Measurements from ENCODE around the gene TMED7.
A peak's percentile ranks its signal among the peaks of the same experiment; 100 is the strongest.
"Not testable (repeated sequence)": the region's sequence is repeated elsewhere in the genome, so short reads cannot be mapped to it uniquely, and the experiment has no call there.

Gene TMED7

GRCh38 chr5:115625579-115626444 lies at the start of gene TMED7:
Gene TMED7 (minus strand): TSS chr5:115626036. CDS start chr5:115625792, 244 bp downstream.
- DNase-seq: peak; percentile 94

DNA sequence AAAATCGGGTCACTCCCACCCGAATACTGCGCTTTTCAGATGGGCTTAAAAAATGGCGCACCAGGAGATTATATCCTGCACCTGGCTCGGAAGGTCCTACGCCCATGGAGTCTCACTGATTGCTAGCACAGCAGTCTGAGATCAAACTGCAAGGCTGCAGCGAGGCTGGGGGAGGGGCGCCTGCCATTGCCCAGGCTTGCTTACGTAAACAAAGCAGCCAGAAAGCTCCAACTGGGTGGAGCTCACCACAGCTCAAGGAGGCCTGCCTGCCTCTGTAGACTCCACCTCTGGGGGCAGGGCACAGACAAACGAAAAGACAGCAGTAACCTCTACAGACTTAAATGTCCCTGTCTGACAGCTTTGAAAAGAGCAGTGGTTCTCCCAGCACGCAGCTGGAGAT lies 48.9 kb upstream of the TMED7 start:
- DNase-seq: not testable (repeated sequence)

GRCh38 chr5:115673596-115673995 lies 47.8 kb upstream of the TMED7 start:
- no peak for DNase-seq

GRCh38 chr5:115671939-115672338 lies 46.1 kb upstream of the TMED7 start:
- DNase-seq: no peak

DNA sequence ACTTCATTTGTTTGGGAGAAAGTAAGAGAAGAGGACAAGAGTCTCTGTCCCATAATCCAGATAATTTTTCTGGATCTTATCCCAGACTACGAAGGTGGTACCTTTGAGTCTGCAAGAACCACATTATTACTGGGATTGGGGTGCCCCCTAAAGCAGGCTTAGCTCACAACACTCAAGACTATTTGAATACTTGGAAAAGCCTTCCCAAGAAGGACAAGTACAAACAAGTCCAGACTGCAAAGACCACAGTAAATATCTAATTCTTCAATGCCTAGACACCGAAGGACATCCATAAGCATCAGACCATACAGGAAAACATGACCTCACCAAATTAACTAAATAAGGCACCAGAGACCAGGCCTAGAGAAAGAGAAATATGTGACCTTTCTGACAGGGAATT lies 40.2 kb upstream of the TMED7 start:
- no peak for DNase-seq

DNA sequence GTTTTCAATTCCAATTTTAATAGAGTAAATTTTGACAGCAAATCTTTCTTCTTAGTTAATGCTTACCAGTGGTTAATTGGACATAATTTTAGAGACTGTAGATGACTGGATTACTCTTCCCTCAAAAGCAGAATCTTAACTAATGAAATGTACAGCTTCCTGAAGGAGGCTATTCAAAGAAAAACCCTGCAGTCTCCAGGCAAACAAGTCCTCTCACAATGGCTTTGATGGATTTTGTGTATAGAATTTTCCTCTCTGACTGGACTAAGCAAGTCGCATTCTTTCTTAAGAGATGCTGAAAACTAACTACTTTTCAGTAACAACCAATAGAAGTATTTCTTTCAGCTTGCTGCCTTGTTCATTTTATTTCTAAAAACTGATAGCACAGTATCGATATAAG lies 35.7 kb upstream of the TMED7 start:
- no peak for DNase-seq

- DNase-seq: no peak
These were observed 35.3 kb upstream of the TMED7 start for GRCh38 chr5:115661101-115661500.

DNA sequence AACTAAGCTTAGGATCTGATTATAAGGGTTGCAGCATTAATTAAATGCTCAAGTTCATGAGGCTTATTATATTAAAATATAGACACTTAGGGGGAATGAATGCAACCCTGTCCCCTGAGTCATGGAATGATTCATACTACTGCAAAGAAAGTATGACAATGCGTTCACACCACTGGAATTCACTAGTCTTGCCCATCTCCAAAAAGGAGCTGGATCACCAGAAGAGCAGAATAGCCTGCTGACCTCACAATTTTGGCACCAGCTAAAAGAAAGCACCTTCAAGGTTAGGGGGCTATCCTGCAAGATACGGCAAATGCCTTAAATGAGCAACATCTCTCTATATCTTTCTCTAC lies 32.0 kb upstream of the TMED7 start:
- no peak for DNase-seq

DNA sequence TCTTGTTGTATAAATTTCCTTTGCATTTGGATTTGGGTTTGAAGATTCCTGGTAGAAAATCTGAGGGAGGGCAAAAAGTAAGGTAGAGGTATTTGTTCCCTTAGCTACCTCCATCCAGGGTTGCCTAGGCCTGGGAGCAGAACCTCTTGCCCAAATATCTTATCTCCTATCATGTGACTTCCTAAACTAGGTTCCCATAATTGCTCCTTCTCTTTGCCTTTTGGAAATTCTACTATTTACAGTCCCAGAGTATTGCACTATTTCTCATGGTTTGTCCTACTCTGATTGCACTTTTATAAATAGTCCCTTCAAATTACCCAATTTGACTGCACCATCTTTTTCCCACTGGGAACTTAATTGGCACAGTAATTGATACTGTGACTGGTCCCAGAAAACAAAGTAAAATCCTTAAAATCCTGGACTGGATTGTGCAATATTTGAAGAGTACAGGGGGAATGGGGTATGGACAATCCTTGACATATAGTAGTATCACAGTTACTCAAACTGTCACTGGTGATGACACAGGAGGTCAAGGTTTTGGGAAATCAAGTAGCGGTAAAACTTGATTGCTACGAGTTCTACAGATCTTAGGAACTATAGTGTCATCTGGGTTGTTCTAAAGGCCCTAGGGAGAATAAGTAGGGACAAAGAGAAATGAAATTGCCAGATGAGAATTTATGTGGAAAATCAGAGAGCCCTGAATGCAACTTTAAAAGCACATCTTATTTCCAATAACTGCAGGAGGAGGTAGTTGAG lies 31.5 kb upstream of the TMED7 start:
- no peak for DNase-seq

DNA sequence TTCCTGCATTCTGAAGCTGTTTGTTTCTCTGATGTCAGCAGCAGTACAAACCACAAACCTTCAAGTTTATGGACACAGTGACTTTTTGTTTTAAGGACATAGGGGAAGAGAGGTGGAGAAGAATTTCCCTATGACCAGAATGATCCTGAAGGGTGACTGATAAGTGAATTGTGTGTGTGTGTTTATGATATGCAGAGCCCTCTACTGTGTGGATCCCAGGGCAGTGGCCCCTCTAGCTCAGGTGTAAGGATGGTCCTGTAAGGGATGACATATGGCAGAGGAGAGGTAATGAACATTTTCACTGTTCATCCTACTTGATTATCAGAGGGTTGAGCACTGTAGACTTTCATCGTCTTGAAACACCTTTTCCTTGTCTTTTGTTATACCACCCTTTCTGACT lies 30.6 kb upstream of the TMED7 start:
- no peak for DNase-seq

DNA sequence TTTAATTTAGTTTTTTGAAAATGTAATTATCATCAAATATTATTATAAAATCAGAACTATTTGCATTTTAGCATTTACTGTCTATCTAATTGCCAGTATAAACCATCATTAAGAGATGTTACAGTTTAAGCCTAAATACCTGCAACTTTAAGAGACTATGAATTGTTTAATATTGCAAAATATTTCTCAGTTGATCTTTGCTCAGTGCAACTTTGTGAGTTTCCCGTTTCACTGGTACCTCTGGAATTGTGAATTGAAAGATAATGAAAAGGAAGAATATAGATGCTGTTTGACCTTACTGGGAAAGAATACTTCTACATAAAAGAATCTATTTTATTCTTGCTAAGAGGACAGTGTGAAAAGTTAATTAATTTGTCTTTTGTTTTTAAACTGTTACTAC lies 30.2 kb upstream of the TMED7 start:
- no peak for DNase-seq

GRCh38 chr5:115649541-115649940 lies 23.7 kb upstream of the TMED7 start:
- DNase-seq: no peak

GRCh38 chr5:115648056-115648455 lies 22.2 kb upstream of the TMED7 start:
- no peak for DNase-seq

- DNase-seq: not testable (repeated sequence)
These were observed 19.6 kb upstream of the TMED7 start for GRCh38 chr5:115645386-115645785.

GRCh38 chr5:115644046-115644445 lies 18.2 kb upstream of the TMED7 start:
- DNase-seq: no peak

DNA sequence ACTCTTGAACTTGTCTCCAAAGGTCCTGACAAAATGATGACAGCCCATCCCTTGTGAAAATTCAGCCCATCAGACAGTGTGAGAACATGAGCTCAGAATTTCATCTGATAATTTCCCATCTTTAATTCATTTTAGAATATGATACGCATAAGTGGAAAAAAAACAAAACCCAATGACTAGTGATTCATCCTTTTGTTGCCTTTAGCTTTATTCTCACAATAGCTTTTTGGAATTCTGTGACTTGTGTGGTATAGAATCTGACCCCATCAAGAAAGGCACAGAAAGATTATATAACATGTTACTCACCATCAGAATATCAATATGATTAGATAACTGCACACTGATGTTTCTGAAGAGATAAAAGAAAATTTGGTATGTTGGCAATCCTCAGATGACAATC lies 16.1 kb upstream of the TMED7 start:
- DNase-seq: no peak

- DNase-seq: no peak
These were observed 14.4 kb upstream of the TMED7 start for GRCh38 chr5:115640274-115640673.

DNA sequence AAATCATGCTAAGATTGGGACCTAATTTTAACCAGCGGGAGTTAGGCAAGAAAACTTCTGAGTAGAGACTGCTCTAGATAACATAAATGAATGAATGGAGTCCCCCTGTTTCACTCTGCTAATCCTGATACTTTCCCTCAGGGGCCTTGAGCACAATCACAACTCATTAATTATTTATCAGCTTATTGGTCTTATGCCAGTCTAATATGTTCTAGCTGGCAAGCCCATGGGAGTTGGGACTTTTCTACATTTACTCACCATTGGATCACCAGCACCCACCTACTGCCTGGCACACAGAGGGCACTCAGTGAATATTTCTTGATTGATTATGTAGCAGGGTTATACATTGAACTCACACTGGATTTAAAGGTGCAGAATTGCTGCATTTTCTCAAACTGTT lies 13.5 kb upstream of the TMED7 start:
- DNase-seq: no peak

- DNase-seq: no peak
These were observed 11.7 kb upstream of the TMED7 start for GRCh38 chr5:115637507-115637906.

DNA sequence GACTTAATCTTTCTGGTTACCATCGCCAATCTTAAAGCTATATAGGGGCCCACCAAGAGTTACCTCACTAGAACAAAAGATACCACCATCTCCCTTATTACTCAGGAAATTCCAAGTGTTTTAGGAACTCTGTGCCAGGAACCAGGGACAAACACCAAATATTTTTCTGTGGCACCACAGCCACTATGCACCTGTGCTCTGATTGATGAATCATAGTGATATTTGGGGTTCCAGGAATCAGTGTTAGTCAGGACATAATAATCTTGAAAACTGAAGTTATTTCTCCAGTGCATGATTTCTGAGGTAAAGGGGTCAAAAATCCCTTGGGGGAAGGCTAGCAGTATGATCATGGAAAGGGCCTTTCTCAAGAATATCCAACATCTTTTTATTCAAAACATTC lies 10.2 kb upstream of the TMED7 start:
- DNase-seq: no peak

GRCh38 chr5:115634343-115635132 lies 8.7 kb upstream of the TMED7 start:
- DNase-seq: peak; percentile 57

DNA sequence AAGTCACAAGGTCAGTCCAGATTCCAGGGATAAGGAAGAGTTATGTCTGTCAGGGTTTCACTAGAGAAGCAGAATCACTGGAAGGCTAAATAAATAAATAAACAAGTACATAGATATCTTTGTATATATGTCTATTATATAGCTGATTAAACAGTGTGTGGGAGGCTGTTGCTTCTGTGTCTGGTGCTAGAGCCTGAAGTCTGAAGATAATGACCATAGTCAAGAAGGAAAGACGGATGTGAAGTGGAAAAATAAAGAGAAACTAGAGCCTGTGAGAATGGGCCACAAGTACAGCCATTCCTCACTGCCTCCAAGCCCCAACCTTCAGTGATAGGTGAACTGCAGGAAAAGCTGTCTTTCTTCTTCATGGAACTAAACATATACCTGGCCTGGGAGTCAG lies 4.1 kb upstream of the TMED7 start:
- no peak for DNase-seq

DNA sequence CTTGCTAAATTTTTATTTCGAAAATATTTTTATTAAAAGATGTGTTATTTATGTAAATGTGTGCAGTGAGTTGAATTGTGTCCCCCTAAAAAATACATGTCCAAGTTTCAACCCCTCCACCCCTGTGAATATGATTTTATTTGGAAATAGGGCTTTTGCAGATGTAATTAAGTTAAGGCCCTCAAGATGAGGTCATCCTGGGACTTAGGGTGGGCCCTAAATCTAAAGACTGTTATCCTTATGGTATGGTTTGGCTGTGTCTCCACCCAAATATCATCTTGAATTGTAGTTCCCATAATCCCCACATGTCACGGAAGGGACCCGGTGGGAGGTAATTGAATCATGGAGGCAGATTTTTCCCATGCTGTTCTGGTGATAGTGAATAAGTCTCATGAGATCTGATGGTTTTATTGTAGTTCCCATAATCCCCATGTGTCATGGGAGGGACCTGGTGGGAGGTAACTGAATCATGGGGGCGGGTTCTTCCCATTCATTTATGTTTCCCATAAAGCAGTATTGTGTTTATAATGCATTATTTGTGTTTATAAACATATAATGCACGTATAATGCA lies 1.5 kb upstream of the TMED7 start:
- DNase-seq: no peak

Data from NCI-H1092 (cell line).